OCI-M1 (cell line): ENCODE data around the gene PEMT.

ENCODE experiments used
- DNase-seq: peaks from one replicate; lab custom pipeline; 2025; lab: John Stamatoyannopoulos, UW

Gene PEMT

GRCh38 chr17:17514993-17515933 is 76.2 kb downstream of the PEMT start:
- no peak for DNase-seq

DNA sequence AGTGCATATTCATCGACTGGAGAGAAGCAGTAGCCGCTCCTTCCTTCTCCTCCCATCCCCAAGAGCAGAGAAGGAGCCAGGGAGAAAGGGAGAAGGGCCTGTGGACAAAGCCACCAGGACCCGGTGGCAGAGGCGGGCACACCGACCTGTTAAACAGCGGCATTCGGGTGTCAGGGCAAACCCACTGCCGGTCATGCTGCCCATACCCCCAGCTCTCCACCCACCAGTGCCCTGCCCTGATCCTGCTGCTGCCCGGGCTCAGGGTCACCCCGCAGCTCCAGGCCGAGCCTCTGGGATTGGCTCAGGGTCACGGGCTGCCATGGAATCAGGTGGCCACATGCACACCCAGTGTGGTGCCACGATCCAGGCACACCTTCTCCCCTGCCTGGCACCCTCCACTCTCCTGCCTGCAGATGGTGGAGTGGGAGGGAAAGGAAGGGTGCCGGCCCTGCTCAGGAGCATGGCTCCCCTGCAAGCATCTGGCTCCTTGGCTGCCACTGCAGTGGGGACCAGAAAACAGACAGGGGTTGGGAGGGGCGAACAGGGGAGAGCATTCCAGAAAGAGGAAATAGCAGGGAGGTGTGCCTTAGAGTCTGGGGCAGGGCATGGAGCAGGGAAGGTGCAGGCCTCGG is 77.0 kb downstream of the PEMT start:
- DNase-seq, result no peak

DNA sequence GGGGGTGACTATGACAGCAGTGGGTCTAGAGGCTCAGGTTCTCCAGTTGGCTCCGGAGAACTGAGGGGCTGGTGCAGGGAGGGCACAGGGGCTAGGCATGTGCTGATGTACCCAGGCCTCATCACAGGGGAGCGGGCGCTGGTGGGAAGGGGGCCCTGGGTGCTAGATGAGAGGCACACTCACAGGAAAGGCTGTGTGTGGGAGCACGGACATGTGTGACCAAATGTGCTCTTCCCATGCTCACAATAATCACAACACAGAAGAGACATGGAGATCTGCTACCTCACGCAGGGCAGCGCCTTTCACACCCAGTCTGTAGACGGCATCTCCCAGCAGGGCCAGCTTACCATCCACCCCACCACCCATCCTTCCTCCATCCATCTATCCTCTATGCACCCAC is 77.9 kb downstream of the PEMT start:
- no peak for DNase-seq

DNA sequence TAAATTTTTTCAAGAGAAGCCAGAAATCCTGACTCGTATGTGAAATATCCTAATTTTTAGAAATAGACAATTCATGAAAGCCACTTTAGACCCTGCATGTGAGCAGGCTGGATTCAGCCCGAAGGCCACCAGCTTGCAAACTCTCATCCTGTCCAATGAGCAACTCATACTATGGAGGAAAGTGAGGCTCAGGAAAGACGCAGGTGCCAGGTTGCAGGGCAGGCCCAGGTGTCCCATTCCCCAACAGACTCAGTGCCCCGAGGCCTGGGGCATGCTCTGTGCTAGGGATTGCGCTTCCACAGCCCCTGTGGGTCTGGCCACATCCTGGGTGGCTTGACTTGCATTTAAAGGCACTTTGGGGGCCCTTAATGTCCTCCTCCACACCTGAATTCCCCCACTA is 78.6 kb downstream of the PEMT start:
- no peak for DNase-seq

- DNase-seq, result peak; percentile 81
These were observed 79.3 kb downstream of the PEMT start for GRCh38 chr17:17511881-17512858.

GRCh38 chr17:17511293-17511741 is 80.2 kb downstream of the PEMT start:
- no peak for DNase-seq

GRCh38 chr17:17510456-17511292 is 80.8 kb downstream of the PEMT start:
- no peak for DNase-seq

- DNase-seq, result no peak
These were observed 81.7 kb downstream of the PEMT start for GRCh38 chr17:17509601-17510425.

DNA sequence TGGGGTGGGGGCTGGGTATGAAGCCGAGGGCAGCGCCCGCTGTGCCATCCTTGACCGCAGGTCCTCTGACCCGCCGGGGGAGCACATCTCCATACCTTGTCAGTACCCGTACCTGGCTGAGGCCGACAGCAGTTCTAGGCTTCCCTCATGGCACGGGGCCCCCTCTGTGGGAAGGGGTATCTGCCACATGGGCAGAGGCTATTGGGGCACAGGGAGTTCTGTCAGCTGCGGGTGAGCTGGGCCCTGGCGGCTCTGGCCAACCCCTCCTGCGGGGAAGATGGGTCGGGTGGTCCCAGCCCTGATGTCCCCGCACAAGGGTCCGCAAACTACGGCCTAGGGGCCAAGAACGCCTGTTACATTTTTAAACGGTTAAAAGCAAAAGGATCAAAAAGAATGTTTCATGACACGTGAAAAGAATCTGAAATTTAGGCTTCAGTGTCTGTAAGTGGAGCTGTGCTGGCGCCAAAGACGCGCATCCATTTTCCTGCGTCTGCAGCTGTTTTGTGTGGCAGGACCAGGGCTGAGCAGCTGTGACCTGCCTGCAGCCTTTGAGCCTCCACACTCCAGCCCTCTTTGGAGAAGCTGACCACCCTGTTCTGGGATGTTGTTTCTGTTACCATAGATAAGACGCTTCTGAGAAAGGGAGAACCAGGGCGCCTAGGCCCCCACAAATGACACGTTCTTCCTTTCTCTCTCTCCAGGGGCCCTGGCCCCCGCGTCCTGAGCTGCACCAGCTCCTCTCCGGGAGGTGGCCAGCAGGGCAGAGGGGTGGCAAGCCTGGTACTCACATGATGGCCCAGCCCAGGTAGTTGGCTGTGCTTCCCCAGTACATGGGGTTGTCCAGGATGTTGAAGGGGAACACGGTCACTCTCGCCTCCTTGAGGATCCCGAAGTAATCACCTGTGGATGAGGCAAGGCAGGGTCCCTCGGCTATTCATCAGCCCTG is 82.6 kb downstream of the PEMT start:
- peak; percentile 3 for DNase-seq

GRCh38 chr17:17508019-17508535 is 83.4 kb downstream of the PEMT start:
- DNase-seq, result no peak

DNA sequence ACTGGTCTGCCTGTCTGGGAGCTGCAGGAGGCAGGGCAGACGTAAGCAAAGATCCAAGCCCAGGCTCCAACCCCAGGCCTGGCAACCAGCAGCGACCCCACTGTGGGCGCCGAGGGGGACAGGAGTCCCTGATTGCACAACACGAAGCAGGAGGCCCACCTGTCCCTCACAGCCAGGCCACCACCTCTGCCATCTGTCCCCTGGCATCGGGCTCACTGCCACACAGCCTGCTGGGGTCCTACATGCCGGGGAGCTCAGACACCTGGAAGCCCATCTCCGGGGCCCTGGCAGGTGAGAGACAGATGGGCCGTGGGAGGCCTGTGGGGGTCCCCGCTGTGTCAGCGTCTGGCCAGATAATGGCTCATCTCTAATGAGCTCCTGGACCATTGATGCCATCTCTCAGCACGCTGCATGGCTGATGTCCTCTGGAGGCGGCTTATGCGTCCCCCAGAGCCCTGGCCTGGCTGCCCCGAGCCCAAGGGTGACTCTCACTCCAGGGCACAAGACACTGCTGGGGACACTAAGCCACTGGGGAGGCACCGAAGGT is 84.0 kb downstream of the PEMT start:
- DNase-seq, result no peak

DNA sequence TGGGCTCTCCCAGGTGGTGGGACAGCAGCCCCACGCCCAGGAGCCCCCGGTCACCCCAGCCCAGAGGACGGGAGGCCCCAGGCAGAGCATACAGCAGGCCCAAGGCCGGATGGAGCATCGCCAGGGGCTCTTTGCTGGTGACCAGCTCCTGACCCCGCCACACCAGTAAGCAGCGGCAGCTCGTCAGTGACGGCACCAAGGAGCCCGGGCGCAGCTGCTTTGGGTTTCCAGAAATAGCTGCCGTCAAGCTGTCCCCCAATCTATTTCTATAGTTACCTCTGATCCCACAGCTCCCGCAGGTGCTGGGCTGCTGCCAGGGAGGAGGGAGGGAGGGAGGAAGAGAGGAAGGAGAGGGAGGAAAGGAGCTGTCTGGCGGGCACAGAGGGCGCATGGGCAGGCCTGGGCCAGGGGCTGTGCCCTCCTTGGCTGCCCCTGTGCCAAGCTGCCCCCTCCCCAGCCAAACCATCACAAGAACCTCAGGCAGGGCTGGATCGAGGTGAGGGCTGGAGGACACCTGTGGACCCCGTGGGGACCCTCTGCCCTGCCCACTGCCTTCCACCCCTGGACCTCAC is 84.5 kb downstream of the PEMT start:
- no peak for DNase-seq

GRCh38 chr17:17506181-17506741 is 85.2 kb downstream of the PEMT start:
- DNase-seq, result no peak

GRCh38 chr17:17505610-17506171 is 85.8 kb downstream of the PEMT start:
- DNase-seq, result no peak

- no peak for DNase-seq
These were observed 86.4 kb downstream of the PEMT start for GRCh38 chr17:17505151-17505550.

- DNase-seq, result no peak
These were observed 87.0 kb downstream of the PEMT start for GRCh38 chr17:17504341-17505140.
